Right lung (tissue), 10 donors: ENCODE measurements around the gene FMNL2. TPM values are rescaled to one million over a fixed set of nuclear protein-coding genes. Genes with fewer than 3 reads are reported as not detected.
"Not testable (repeated sequence)": the region's sequence is repeated elsewhere in the genome, so short reads cannot be mapped to it uniquely, and the experiment has no call there.

Source experiments
- DNase-seq, 2 donors: peaks; one replicate each; pipeline ENCODE4 v3.0.0-alpha.2; 2013
- long read RNA-seq, 8 donors: transcript quantifications; one replicate each; lab custom pipeline, GENCODE V29; 2026
- polyA plus RNA-seq, 5 donors: library from polyadenylated mRNA; unstranded; fragments of 120-200 nt; gene quantifications; one replicate each; pipeline versions ENCODE4 v1.2.1 to v1.2.3, GENCODE V29; 2013; ENCODE audit warnings: inconsistent platforms in 1 of 5, low replicate concordance in 1 of 5; ENCODE audit not compliant: insufficient read length in 5 of 5, insufficient read depth in 1 of 5

The FMNL2 gene
- 10 to 100 TPM; 51.4 to 89.6 (median 77.5) TPM for polyA plus RNA-seq
- long read RNA-seq, donor 1, partial matches to known transcripts: 53 of 54 reads
- long read RNA-seq, donor 1, other reads (novel, unspliced or antisense): 0 of 54 reads
- long read RNA-seq, donor 2, full-length matches to known transcripts: 1 of 14 reads
- long read RNA-seq, donor 2, partial matches to known transcripts: 13 of 14 reads
- long read RNA-seq, donor 2, other reads (novel, unspliced or antisense): 0 of 14 reads
- long read RNA-seq, donor 3, partial matches to known transcripts: 120 of 120 reads
- long read RNA-seq, donor 3, other reads (novel, unspliced or antisense): 0 of 120 reads
- long read RNA-seq, donor 4, partial matches to known transcripts: 85 of 85 reads
- long read RNA-seq, donor 4, other reads (novel, unspliced or antisense): 0 of 85 reads
- long read RNA-seq, donor 5, partial matches to known transcripts: 9 of 10 reads
- long read RNA-seq, donor 5, other reads (novel, unspliced or antisense): 0 of 10 reads
- long read RNA-seq, donor 6, partial matches to known transcripts: 0 of 3 reads
- long read RNA-seq, donor 6, other reads (novel, unspliced or antisense): 0 of 3 reads
- long read RNA-seq, donor 7, partial matches to known transcripts: 17 of 17 reads
- long read RNA-seq, donor 7, other reads (novel, unspliced or antisense): 0 of 17 reads
- long read RNA-seq, donor 8: 0 reads

- DNase-seq: peak; percentile 82 to 89
Measured at GRCh38 chr2:152335016-152335725, at the start of gene FMNL2. Gene FMNL2, plus strand, starts transcription at chr2:152335174.

- DNase-seq: peak; percentile 82 to 83
Measured at GRCh38 chr2:152292991-152293390, 42.0 kb upstream of the FMNL2 start.

DNA sequence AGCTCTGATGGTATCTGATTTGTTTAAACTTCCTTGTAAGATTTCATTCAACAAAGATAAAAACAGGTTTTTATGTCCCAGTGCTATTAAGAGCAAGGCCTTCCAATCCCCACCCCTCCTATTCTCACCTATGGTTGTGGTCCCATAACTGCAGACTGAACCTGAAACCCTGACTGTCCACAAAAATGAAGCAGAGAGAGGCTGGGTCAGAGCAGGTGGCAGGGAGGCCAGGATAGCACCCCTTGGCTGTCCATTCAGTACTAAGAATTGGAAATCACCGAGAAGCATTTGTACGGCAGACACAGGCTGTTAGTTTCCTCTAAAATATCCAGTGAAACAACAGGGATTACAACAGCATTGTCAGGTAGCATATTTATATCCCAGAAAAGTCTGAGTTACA is 37.3 kb upstream of the FMNL2 start:
- no peak for DNase-seq

GRCh38 chr2:152298754-152299153 is 36.2 kb upstream of the FMNL2 start:
- DNase-seq: no peak

DNA sequence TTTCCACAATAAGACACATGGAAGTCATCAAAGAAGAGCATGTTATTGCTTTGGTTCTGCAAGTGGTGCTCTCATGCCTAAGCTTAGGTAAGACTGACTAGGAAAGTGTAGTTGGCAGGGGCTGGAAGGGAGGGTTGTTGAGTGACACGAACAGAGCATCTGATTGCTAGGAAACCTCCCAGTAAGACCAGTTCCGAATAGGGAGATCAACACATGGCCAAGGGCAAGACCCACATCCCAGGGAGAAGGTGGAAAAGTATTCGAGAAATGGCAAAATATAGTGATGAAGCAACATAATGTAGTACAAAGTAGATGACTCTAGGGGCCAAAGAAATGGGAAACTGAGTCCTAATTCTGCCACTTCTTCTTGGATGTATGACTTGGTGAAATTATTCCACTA is 33.8 kb upstream of the FMNL2 start:
- DNase-seq: no peak

DNA sequence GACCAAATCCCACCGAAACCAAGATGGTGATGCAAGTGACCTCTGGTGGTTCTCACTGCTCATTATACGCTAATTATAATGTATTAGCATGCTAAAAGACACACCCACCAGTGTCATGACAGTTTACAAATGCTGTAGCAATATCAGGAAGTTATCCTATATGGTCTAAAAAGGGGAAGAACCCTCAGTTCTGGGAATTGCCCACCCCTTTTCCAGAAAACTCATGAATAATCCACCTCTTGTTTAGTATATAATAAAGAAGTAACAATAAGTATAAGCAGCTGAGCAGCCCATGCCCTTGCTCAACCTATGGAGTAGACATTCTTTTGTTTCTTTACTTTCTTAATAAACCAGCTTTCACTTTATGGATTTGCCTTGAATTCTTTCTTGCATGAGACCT is 31.0 kb upstream of the FMNL2 start:
- DNase-seq: no peak

- no peak for DNase-seq
Measured at GRCh38 chr2:152304836-152305235, 30.1 kb upstream of the FMNL2 start.

DNA sequence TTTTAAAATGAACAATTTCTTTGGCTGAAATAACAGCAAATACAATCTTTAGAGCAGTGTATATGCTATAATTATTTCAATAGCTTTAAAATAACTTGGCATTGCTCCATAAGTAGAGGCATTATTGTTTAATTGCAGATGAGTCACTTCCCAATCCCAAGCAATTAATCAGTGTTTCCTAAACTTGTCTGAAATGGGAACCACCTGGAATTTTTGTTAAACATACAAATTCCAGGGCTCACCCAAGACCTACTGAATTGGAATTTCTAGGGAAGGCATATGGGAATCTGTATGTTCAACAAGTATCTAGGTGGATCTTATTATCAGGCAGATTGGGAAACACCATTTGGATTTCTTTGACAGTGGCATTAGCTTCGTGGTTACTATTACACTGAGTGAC is 27.1 kb upstream of the FMNL2 start:
- no peak for DNase-seq

- no peak for DNase-seq
Measured at GRCh38 chr2:152309352-152310214, 25.4 kb upstream of the FMNL2 start.

- no peak for DNase-seq
Measured at GRCh38 chr2:152319822-152320570, 15.0 kb upstream of the FMNL2 start.

DNA sequence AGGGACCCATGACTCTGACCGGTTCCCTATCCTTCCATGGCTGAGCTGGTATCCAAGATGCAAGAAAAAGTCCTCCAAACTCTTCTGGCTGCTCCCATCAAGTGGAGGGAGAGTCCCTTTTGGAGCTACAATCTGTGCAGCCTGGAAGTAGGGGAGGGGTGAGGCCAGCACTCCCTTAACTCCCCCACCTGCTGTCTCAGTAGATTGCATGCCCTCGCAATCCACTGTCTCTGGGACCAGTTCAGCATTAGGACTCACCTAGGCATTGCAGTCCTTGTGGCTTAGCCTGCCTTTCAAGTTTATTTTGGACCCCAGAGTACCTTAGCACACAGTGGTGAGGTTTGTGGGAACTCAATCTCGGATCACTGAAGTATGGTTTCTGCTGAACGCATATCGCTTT is 14.2 kb upstream of the FMNL2 start:
- no peak for DNase-seq

GRCh38 chr2:152322222-152322621 is 12.8 kb upstream of the FMNL2 start:
- DNase-seq: no peak

- DNase-seq: not testable (repeated sequence)
Measured at GRCh38 chr2:152325126-152325525, 9.8 kb upstream of the FMNL2 start.

- no peak for DNase-seq
Measured at GRCh38 chr2:152326710-152327109, 8.3 kb upstream of the FMNL2 start.

DNA sequence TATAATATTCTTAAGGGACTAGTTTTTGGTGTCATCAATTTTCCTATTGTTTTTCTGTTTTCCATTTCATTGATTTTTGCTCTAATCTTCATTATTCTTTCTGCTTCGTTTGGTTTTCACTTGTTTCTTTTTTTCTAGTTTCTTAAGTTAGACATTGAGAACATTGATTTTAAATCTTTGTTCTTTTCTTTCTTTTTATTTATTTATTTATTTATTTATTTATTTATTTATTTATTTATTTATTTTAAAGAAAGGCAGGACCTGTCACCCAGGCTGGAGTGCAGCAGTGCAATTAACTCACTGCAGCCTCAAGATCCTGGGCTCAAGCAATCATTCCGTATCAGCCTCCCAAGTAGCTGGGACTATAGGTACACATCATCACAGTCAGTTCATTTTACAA is 7.0 kb upstream of the FMNL2 start:
- no peak for DNase-seq

GRCh38 chr2:152330235-152330866 is 4.6 kb upstream of the FMNL2 start:
- no peak for DNase-seq

DNA sequence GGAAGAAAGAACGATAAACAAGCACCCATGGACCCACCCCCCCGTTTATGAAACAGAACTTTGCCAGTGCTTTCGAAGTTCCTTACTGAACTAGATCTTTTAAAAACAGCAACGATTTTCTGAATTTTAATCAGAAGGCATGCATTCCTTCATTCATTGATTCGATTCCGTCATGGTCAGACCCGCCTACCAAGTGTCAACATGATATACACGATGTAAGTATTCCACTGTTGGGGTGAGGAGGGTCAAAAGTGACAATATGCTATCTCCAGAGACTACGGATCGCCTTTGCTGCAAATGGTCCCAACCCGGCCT is 316 bp upstream of the FMNL2 start:
- DNase-seq: no peak

GRCh38 chr2:152335726-152336118 is 748 bp downstream of the FMNL2 start:
- DNase-seq: peak in 1 of 2 donors; percentile 34

GRCh38 chr2:152336119-152336853 is 1.3 kb downstream of the FMNL2 start:
- peak; percentile 49 to 53 for DNase-seq
